Cardiac muscle cell (in vitro differentiated cells and primary cell): Measurements from ENCODE around the gene ZNF286A. TPM values are rescaled to one million over a fixed set of nuclear protein-coding genes. Genes with fewer than 3 reads are reported as not detected.
"Not testable (repeated sequence)": the region's sequence is repeated elsewhere in the genome, so short reads cannot be mapped to it uniquely, and the experiment has no call there.

ENCODE experiments used
- DNase-seq, 2 donors: peaks; one replicate each; pipeline versions ENCODE4 v3.0.0 to v3.0.0-alpha.2; 2010 to 2017; ENCODE audit warnings: low read depth in 1 of 2, low spot score in 1 of 2
- H3K27ac ChIP-seq: fragments of 200-600 bp; sonication (generic); 2 replicates; pipeline ENCODE4 v1.5.1; 2016
- H3K27me3 ChIP-seq: fragments of 200-600 bp; sonication (generic); 2 replicates; pipeline ENCODE4 v1.6.0; 2016; ENCODE audit warnings: control low read depth
- H3K36me3 ChIP-seq: fragments of 200-600 bp; sonication (generic); 2 replicates; pipeline ENCODE4 v1.5.1; 2016; ENCODE audit warnings: control low read depth
- H3K4me1 ChIP-seq: fragments of 200-600 bp; sonication (generic); 2 replicates; pipeline ENCODE4 v1.8.1; 2017; ENCODE audit warnings: low read depth, mild to moderate bottlenecking, mixed run types
- H3K4me3 ChIP-seq: fragments of 200-600 bp; sonication (generic); 2 replicates; pipeline ENCODE4 v1.5.1; 2016; ENCODE audit warnings: mild to moderate bottlenecking
- H3K9me3 ChIP-seq: fragments of 200-600 bp; sonication (generic); 2 replicates; pipeline ENCODE4 v1.5.1; 2017; ENCODE audit warnings: low read depth, mild to moderate bottlenecking, control low read depth
- polyA plus RNA-seq: library from polyadenylated mRNA; unstranded; fragments of >200 nt; fragmentation: Nextera tagmentation; extraction: Ambion mirVana; gene quantifications from 2 replicates; pipeline ENCODE4 v1.2.1, GENCODE V29; 2016
- total RNA-seq: library from RNA; depleted of rRNA; stranded (reverse); fragments of >200 nt; gene quantifications from 2 replicates; pipeline ENCODE4 v1.2.3, GENCODE V29; 2016
- TF ChIP-seq, protein P1 (sequence below): IDR thresholded peaks from 2 replicates; pipeline ENCODE4 v1.5.1; 2012; ENCODE audit warnings: low read depth, mild to moderate bottlenecking, low read length

The ZNF286A gene
- total RNA-seq, result 50.9 and 78.7 TPM in 2 replicates
- 26.1 and 46.7 TPM in 2 replicates for polyA plus RNA-seq

DNA sequence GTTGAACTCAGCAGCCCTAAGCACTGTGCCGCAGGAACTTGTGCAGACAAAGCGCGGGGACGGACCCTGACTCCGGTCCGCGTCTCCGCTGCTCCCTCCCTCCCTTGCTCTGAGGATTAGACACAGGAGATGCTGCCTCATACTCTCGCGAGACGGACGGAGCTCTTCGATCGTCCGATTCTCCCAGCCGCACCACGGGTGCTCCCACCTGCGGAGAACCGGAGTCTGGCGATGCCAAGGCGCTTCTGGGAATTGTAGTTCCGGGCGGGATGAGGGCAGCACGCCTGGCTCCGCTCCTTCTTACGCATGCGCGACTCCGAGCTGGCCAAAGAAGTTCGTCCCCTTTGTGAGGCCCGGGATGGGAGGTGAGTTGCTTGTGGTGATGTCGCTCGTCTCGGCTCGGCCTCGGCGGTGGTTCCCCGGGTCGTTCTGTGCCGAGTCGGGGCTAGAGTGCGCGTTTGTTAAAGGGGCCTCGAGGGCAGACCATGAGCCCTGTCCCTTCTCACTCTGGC is at the start of gene ZNF286A:
ZNF286A (plus strand) TSS at position 340 of the 512 bp plus-strand sequence. CDS start 578 bp downstream, outside the sequence.
- H3K4me1 ChIP-seq, H3K27me3 ChIP-seq, H3K27ac ChIP-seq, H3K36me3 ChIP-seq, H3K9me3 ChIP-seq: not testable (repeated sequence)
- peak; percentile 98 to 100 for DNase-seq
- H3K4me3 ChIP-seq, result peak within 1 kb of the TSS; percentile 63

DNA sequence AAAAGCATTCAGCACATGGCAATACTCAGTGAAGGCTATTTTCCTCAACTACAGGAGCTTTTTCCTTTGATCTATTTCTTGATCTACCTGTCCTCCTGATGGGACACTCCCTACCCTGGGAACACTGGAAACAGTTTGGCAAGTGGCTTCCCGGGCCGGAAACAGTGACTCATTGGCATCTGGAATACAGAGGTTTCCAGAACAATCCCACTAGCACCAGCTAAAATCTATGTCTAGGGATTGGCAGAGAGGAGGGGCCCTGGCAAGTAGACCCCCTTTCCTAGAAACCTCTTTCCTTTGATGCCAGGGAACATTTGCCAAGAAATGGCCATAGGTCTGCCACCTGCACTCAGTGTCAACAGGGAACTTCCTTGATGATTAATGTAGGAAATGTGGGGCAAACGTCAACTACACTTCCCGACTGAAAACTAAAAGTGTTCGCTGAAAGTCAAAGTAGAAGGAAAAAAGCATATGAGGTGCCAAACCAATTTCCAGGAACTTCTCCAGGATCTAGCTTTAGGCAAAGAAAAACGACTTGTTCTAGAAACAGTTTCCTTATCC is 49.6 kb upstream of the ZNF286A start:
- no peaks in the 10 kb centered on the region for H3K36me3 ChIP-seq
- DNase-seq, result peak in 1 of 2 donors; percentile 43
- no peak overlapping the region for H3K27ac ChIP-seq
- H3K4me3 ChIP-seq, result no peak overlapping the region
- no peaks in the 10 kb centered on the region for H3K9me3 ChIP-seq
- H3K4me1 ChIP-seq, result peaks cover 19% of the 10 kb centered on the region
- no peaks in the 10 kb centered on the region for H3K27me3 ChIP-seq
- TF ChIP-seq, protein P1, sequence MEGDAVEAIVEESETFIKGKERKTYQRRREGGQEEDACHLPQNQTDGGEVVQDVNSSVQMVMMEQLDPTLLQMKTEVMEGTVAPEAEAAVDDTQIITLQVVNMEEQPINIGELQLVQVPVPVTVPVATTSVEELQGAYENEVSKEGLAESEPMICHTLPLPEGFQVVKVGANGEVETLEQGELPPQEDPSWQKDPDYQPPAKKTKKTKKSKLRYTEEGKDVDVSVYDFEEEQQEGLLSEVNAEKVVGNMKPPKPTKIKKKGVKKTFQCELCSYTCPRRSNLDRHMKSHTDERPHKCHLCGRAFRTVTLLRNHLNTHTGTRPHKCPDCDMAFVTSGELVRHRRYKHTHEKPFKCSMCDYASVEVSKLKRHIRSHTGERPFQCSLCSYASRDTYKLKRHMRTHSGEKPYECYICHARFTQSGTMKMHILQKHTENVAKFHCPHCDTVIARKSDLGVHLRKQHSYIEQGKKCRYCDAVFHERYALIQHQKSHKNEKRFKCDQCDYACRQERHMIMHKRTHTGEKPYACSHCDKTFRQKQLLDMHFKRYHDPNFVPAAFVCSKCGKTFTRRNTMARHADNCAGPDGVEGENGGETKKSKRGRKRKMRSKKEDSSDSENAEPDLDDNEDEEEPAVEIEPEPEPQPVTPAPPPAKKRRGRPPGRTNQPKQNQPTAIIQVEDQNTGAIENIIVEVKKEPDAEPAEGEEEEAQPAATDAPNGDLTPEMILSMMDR, result no peak

GRCh38 chr17:15650741-15651582 is 48.6 kb upstream of the ZNF286A start:
- no peaks in the 10 kb centered on the region for H3K9me3 ChIP-seq
- H3K4me1 ChIP-seq, result peaks cover 12% of the 10 kb centered on the region
- DNase-seq, result no peak
- H3K4me3 ChIP-seq, result no peak overlapping the region
- H3K27ac ChIP-seq, result peak overlapping the region; percentile 72
- TF ChIP-seq, protein P1, result no peak
- H3K27me3 ChIP-seq, result no peaks in the 10 kb centered on the region
- no peaks in the 10 kb centered on the region for H3K36me3 ChIP-seq

- Histone ChIP-seq H3K27me3 (no peaks in the 10 kb centered on the region), H3K4me1 (peaks cover 12% of the 10 kb centered on the region), H3K4me3 (no peak overlapping the region), H3K9me3 (no peaks in the 10 kb centered on the region), H3K27ac (peak overlapping the region; percentile 72), H3K36me3 (no peaks in the 10 kb centered on the region)
- DNase-seq, result peak; percentile 91 to 97
- TF ChIP-seq, protein P1, result no peak
Observed at GRCh38 chr17:15651583-15652110, 47.9 kb upstream of the ZNF286A start.

GRCh38 chr17:15652960-15653359 is 46.6 kb upstream of the ZNF286A start:
- no peaks in the 10 kb centered on the region for H3K9me3 ChIP-seq
- no peak overlapping the region for H3K4me3 ChIP-seq
- no peaks in the 10 kb centered on the region for H3K36me3 ChIP-seq
- H3K27ac ChIP-seq, result no peak overlapping the region
- TF ChIP-seq, protein P1, result no peak
- H3K4me1 ChIP-seq, result peaks cover 12% of the 10 kb centered on the region
- DNase-seq, result no peak
- no peaks in the 10 kb centered on the region for H3K27me3 ChIP-seq

GRCh38 chr17:15654401-15654800 is 45.2 kb upstream of the ZNF286A start:
- peaks cover 12% of the 10 kb centered on the region for H3K4me1 ChIP-seq
- not testable (repeated sequence) for H3K36me3 ChIP-seq, H3K4me3 ChIP-seq, H3K27ac ChIP-seq, H3K9me3 ChIP-seq, H3K27me3 ChIP-seq
- DNase-seq, result peak in 1 of 2 donors; percentile 13
